GM19455 (cell line): Measurements from ENCODE around the gene SUMF2.
"Not testable (repeated sequence)": the region's sequence is repeated elsewhere in the genome, so short reads cannot be mapped to it uniquely, and the experiment has no call there.

Experiments
- ATAC-seq: cut with Tn5 transposase; IDR thresholded peaks from one replicate; pipeline ENCODE4 v1.9.1; 2021; ENCODE audit not compliant: unreplicated experiment

The SUMF2 gene

GRCh38 chr7:56063882-56064625 lies at the start of gene SUMF2:
TSS of gene SUMF2 (plus strand) at chr7:56064286. CDS start at chr7:56064312, 26 bp downstream.
- peak; percentile 90 for ATAC-seq

GRCh38 chr7:56017015-56017414 lies 47.1 kb upstream of the SUMF2 start:
- not testable (repeated sequence) for ATAC-seq

GRCh38 chr7:56019501-56019900 lies 44.6 kb upstream of the SUMF2 start:
- ATAC-seq: no peak

DNA sequence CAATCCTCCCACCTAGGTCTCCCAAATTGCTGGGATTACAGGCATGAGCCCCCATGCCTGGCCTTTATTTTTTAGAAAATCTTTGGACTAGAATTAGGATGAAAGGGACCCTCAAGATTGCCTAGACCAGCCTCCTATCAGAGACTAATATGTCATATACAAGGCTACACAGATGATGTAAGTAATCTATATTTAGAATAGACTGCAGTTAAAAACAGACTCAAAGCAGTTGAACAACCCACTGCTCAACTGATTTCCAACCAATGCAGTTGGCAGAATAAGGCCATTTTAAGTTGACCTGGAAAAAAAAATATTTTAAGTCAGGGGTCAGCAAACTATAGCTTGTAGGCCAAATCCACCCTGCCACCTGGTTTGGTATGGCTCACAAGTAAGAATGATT lies 40.6 kb upstream of the SUMF2 start:
- no peak for ATAC-seq

- ATAC-seq: no peak
These were observed 37.5 kb upstream of the SUMF2 start for GRCh38 chr7:56026538-56026937.

- no peak for ATAC-seq
These were observed 35.0 kb upstream of the SUMF2 start for GRCh38 chr7:56028942-56029630.

GRCh38 chr7:56030340-56030739 lies 33.7 kb upstream of the SUMF2 start:
- no peak for ATAC-seq

- not testable (repeated sequence) for ATAC-seq
These were observed 32.5 kb upstream of the SUMF2 start for GRCh38 chr7:56031556-56031955.

DNA sequence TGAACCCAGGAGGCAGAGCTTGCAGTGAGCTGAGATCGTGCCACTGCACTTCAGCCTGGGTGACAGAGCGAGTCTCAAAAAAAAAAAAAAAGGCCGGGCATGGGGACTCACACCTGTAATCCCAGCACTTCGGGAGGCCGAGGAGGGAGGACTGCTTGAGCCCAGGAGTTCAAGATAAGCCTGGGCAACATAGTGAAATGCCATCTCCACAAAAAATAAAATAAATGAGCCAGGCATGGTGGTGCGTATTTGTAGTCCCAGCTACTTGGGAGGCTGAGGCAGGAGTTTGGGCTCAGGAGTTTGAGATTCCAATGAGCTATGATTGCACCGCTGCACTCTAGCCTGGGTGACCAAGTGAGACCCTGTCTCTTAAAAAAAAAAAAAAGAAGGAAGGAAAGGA lies 31.5 kb upstream of the SUMF2 start:
- ATAC-seq: not testable (repeated sequence)

- peak; percentile 99 for ATAC-seq
These were observed 30.2 kb upstream of the SUMF2 start for GRCh38 chr7:56033671-56034432.

DNA sequence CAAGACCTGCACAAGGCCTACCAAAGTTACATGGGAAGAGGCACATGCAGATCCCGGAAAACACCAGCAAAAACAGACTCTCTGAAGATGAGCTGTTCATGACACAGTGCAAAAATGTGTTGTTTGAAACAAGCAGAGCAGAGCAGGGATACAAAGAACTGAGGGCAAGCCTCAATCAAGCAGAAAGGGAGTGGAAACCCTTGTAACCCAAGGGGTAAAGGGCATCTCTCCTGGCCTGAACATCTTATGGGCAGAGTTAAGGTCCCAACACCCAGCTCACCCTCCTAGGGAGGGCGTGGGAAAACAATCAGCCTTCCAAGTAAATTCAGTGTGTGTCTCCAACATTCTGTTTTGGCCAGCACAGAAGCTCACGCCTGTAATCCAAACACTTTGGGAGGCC lies 23.4 kb upstream of the SUMF2 start:
- no peak for ATAC-seq

DNA sequence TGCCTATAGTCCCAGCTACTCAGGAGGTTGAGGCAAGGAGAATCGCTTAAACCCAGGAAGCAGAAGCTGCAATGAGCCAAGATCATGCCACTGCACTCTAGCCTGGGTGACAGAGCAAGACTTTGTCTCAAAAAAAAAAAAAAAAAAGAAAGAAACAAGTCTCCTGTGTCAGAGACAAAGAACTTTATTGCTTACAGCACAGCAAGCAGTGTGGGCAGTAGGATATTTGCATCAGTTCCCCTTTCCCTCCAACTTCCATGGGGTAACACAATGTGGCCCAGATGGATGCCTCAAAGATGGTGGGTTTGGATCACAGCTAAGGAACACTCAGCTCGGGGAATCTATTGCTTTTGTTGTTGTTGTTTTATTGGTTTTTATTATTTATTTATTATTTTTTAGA lies 18.3 kb upstream of the SUMF2 start:
- ATAC-seq: not testable (repeated sequence)

- no peak for ATAC-seq
These were observed 17.2 kb upstream of the SUMF2 start for GRCh38 chr7:56046721-56047445.

DNA sequence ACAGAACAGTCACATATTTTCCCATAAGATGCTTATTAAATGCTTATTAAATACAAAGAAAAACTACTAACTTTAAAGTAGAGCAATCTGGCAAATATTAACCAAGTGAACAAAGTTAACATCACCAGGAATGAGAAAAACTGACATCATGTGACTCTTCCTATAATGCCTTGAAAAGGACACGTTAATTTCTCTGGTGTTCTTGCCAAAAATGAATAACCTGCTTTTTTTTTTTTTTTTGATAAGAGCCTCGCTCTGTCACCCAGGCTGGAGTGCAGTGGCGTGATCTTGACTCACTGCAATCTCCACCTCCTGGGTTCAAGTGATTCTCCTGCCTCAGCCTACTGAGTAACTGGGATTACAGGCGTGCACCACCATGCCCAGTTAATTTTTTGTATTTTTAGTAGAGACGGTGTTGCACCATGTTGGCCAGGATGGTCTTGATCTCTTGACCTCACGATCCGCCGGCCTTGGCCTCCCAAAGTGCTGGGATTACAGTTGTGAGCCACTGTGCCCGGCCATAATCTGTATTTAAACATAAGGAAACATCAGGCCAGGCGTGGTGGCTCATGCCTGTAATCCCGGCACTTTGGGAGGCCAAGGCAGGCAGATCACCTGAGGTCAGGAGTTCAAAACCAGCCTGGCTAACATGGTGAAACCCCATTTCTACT lies 16.5 kb upstream of the SUMF2 start:
- ATAC-seq: not testable (repeated sequence)

DNA sequence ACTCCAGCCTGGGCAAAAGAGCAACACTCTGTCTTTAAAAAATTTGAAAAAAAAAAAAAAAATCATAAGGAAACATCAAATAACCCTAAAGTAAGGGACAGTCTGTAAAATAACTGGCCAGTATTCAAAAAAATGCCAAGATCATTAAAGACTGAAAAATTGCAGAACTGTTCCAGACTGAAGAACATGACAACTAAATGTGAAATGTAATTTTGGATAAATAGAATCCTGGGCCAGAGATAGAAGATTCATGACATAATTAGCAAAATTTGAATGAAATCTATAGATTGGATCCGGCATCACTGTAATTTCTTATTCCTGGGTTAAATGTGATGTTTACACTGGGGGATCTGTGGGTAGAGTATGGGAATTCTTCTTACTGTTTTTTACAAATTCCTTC lies 15.8 kb upstream of the SUMF2 start:
- ATAC-seq: no peak

- not testable (repeated sequence) for ATAC-seq
These were observed 15.3 kb upstream of the SUMF2 start for GRCh38 chr7:56048763-56049162.

GRCh38 chr7:56051053-56051338 lies 13.1 kb upstream of the SUMF2 start:
- no peak for ATAC-seq

DNA sequence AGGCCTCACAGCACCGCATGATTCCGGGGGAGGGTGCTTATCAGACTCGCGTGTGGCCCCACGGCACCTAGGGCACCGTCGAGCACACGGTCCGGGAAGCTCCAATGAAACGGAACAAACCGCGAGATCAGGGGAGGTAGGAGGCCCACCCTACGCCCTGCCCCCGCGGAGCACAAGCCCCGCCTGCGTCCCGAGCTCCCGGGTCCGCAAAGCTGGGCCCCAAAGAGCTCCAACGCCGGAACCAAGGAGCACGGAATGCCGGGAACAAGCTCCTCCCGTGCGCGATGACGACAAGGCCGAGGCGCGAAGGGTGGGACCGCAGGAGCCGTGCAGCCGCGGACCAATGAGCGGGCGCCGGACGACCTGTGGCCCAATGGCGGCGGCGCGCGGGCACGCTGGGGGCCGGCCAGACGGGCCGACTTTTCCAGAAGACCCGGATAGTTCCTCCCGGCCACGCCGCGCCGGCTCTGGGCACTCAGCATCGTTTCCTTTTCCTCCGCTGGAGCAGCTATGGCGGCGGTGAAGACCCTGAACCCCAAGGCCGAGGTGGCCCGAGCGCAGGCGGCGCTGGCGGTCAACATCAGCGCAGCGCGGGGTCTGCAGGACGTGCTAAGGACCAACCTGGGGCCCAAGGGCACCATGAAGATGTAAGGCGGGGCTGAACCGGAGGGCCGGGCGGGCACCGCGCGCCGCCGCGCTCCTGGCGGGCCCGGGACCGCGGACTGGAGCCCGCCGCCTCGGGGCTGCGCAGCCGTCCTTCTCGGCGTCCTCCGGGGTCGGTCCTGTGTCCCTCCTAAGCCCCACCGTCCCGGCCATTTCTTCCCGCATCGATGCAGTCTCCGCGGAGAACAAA lies 12.5 kb upstream of the SUMF2 start, which contains the start of the genes CCT6A and PSPH:
Gene CCT6A (plus strand): TSS at position 427 of the 853 bp plus-strand sequence. CDS start 84 bp downstream, at position 511.
Gene PSPH (minus strand): TSS at position 106 of the 853 bp plus-strand sequence. CDS start 30,232 bp downstream, outside the sequence.
- peak; percentile 96 for ATAC-seq

- no peak for ATAC-seq
These were observed 10.7 kb upstream of the SUMF2 start for GRCh38 chr7:56053379-56053778.

- no peak for ATAC-seq
These were observed 10.1 kb upstream of the SUMF2 start for GRCh38 chr7:56053993-56054392.
